LNCaP clone FGC (cell line): ENCODE data around the gene CFAP100.

Source experiments
- DNase-seq: peaks from one replicate; pipeline ENCODE4 v3.0.0-alpha.2; 2011; ENCODE audit warnings: low read depth
- H3K4me3 ChIP-seq: 2 replicates; pipeline ENCODE4 v1.5.1; 2011; ENCODE audit warnings: mild to moderate bottlenecking, low read depth, low read length, control low read depth
- CTCF ChIP-seq: IDR thresholded peaks from 2 replicates; pipeline ENCODE4 v1.5.1; 2012; ENCODE audit warnings: mild to moderate bottlenecking; ENCODE audit not compliant: control insufficient read depth, insufficient read depth; ENCODE audit errors: extremely low read depth

Gene CFAP100

GRCh38 chr3:126468028-126468891, 73.6 kb downstream of the CFAP100 start:
- H3K4me3 ChIP-seq, result no peak overlapping the region

GRCh38 chr3:126469479-126469878, 74.8 kb downstream of the CFAP100 start:
- TF ChIP-seq CTCF, result no peak
- DNase-seq, result no peak

More at GRCh38 chr3:126468028-126468891, 73.6 kb downstream of the CFAP100 start:
- TF ChIP-seq CTCF, result no peak
- no peak for DNase-seq

GRCh38 chr3:126472277-126473006, 77.7 kb downstream of the CFAP100 start:
- peak overlapping the region; percentile 36 for H3K4me3 ChIP-seq
- DNase-seq, result peak; percentile 86
- peak; percentile 29; the same call in 1 of the 2 replicates for TF ChIP-seq CTCF

More at GRCh38 chr3:126469479-126469878, 74.8 kb downstream of the CFAP100 start:
- H3K4me3 ChIP-seq, result no peak overlapping the region

GRCh38 chr3:126473292-126474168, 78.8 kb downstream of the CFAP100 start:
- TF ChIP-seq CTCF, result no peak
- DNase-seq, result no peak
- H3K4me3 ChIP-seq, result peak overlapping the region; percentile 69

GRCh38 chr3:126474498-126475412, 80.0 kb downstream of the CFAP100 start:
- H3K4me3 ChIP-seq, result peak overlapping the region; percentile 69
- TF ChIP-seq CTCF, result no peak
- no peak for DNase-seq
